HFFc6 (cell line): ENCODE measurements around the gene AKR7A2. TPM values are rescaled to one million over a fixed set of nuclear protein-coding genes. Genes with fewer than 3 reads are reported as not detected.
A peak's percentile ranks its signal among the peaks of the same experiment; 100 is the strongest.

Experiments
- DNase-seq: peaks from one replicate; pipeline ENCODE4 v3.0.0-alpha.2; 2018
- H3K27ac Mint-ChIP-seq: 2 replicates; pipeline ENCODE4 v1.8.0; 2020; ENCODE audit warnings: mild to moderate bottlenecking, mixed read lengths
- H3K27me3 Mint-ChIP-seq: 2 replicates; pipeline ENCODE4 v1.8.0; 2021; ENCODE audit warnings: mild to moderate bottlenecking, moderate library complexity, mixed read lengths; ENCODE audit not compliant: insufficient read depth
- H3K36me3 Mint-ChIP-seq: 2 replicates; pipeline ENCODE4 v1.8.0; 2021; ENCODE audit warnings: low read depth, mixed read lengths
- H3K4me1 Mint-ChIP-seq: 2 replicates; pipeline ENCODE4 v1.8.0; 2020; ENCODE audit warnings: low read depth, mixed read lengths
- H3K4me3 Mint-ChIP-seq: 2 replicates; pipeline ENCODE4 v1.8.0; 2020; ENCODE audit warnings: mild to moderate bottlenecking, moderate library complexity, mixed read lengths
- H3K9me3 Mint-ChIP-seq: 2 replicates; pipeline ENCODE4 v1.8.0; 2020; ENCODE audit warnings: mild to moderate bottlenecking, mixed read lengths
- total RNA-seq, 6 experiments: library from RNA; stranded (reverse); fragmentation: NEBNext Ultra II Directional; extraction: Animal tissue kit (Norgen Biotek cat#: 25700); gene quantifications; 2 replicates in 1 of 6; 3 replicates in 5 of 6; pipeline ENCODE4 v1.2.3, GENCODE V29; 2021
- TF ChIP-seq, protein P1 (sequence below): fragments of 200-600 bp; sonication (generic); IDR thresholded peaks from 2 replicates; pipeline ENCODE4 v1.5.0; 2021; ENCODE audit warnings: antibody characterized with exemption, mild to moderate bottlenecking

Gene AKR7A2
- total RNA-seq, 6 experiments from 2014 or later: 62.8 to 74.2 (median 69.4) TPM

DNA sequence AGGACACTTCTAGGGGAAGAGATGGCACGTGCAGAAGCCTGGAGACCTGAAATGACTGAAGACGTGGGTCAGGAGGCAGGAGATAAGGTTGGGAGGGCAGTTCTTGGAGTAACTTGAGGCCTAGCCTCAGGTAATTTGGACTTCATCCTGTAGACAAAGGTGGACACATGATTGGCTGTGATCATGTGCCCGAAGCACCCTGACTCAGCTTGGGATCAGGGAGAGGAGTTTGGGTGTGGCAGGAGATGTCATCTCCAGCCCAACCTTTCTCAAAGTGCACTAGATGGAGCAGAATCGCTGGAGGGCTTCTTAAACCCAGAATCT lies 1.7 kb upstream of the AKR7A2 start:
- H3K27ac Mint-ChIP-seq: peak overlapping the region; percentile 44
- peaks cover 57% of the 10 kb centered on the region for H3K4me1 Mint-ChIP-seq
- peaks cover 5% of the 10 kb centered on the region for H3K27me3 Mint-ChIP-seq
- DNase-seq: no peak
- TF ChIP-seq, protein P1, sequence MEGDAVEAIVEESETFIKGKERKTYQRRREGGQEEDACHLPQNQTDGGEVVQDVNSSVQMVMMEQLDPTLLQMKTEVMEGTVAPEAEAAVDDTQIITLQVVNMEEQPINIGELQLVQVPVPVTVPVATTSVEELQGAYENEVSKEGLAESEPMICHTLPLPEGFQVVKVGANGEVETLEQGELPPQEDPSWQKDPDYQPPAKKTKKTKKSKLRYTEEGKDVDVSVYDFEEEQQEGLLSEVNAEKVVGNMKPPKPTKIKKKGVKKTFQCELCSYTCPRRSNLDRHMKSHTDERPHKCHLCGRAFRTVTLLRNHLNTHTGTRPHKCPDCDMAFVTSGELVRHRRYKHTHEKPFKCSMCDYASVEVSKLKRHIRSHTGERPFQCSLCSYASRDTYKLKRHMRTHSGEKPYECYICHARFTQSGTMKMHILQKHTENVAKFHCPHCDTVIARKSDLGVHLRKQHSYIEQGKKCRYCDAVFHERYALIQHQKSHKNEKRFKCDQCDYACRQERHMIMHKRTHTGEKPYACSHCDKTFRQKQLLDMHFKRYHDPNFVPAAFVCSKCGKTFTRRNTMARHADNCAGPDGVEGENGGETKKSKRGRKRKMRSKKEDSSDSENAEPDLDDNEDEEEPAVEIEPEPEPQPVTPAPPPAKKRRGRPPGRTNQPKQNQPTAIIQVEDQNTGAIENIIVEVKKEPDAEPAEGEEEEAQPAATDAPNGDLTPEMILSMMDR: no peak
- H3K9me3 Mint-ChIP-seq: no peaks in the 10 kb centered on the region
- peak overlapping the region; percentile 81 for H3K4me3 Mint-ChIP-seq
- peaks cover 7% of the 10 kb centered on the region; the same call in 1 of the 2 replicates for H3K36me3 Mint-ChIP-seq

GRCh38 chr1:19312782-19313635 lies 1.1 kb upstream of the AKR7A2 start:
- peaks cover 57% of the 10 kb centered on the region for H3K4me1 Mint-ChIP-seq
- no peak for DNase-seq
- peak overlapping the region; percentile 44 for H3K27ac Mint-ChIP-seq
- peak overlapping the region; percentile 81 for H3K4me3 Mint-ChIP-seq
- TF ChIP-seq, protein P1: no peak
- H3K27me3 Mint-ChIP-seq: peaks cover 5% of the 10 kb centered on the region
- no peaks in the 10 kb centered on the region for H3K9me3 Mint-ChIP-seq
- 0 out of 2 replicates have a peak, but pooled peaks cover 4% of the 10 kb centered on the region for H3K36me3 Mint-ChIP-seq

- TF ChIP-seq, protein P1: no peak
- peak overlapping the region; percentile 91 for H3K4me3 Mint-ChIP-seq
- H3K36me3 Mint-ChIP-seq: peaks cover 11% of the 10 kb centered on the region; the same call in 1 of the 2 replicates
- H3K4me1 Mint-ChIP-seq: peaks cover 57% of the 10 kb centered on the region
- no peak for DNase-seq
- H3K27me3 Mint-ChIP-seq: peaks cover 5% of the 10 kb centered on the region
- peak overlapping the region; percentile 83 for H3K27ac Mint-ChIP-seq
- no peaks in the 10 kb centered on the region for H3K9me3 Mint-ChIP-seq
Measured at GRCh38 chr1:19311503-19311930, 427 bp downstream of the AKR7A2 start.

- H3K9me3 Mint-ChIP-seq: no peaks in the 10 kb centered on the region
- DNase-seq: peak; percentile 28
Measured at GRCh38 chr1:19310720-19311502, 1.0 kb downstream of the AKR7A2 start.

DNA sequence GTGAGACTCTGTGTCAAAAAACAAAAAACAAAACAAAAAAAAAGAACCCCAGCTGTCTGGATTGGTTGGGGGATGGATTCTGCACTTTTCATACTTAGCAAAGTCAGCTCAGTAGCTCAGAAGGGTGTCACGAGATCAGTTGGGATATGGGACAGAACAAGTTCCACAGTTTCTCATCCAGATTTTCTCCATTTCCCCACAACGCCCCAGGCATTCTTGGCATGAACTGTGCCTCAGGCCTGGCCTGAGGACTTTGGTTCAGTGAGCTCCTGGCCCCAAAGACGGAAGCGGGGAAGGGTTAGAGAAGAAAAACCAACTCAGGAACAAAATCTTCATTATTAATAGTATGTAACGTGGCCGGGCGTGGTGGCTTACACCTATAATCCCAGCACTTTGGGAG lies 1.9 kb downstream of the AKR7A2 start:
- Mint-ChIP-seq H3K27me3 (peaks cover 3% of the 10 kb centered on the region), H3K4me3 (peak overlapping the region; percentile 91; the same call in 1 of the 2 replicates), H3K27ac (peak overlapping the region; percentile 83), H3K36me3 (peaks cover 11% of the 10 kb centered on the region; the same call in 1 of the 2 replicates), H3K9me3 (no peaks in the 10 kb centered on the region), H3K4me1 (peaks cover 43% of the 10 kb centered on the region)
- TF ChIP-seq, protein P1: no peak
- DNase-seq: no peak

More at GRCh38 chr1:19310720-19311502, 1.0 kb downstream of the AKR7A2 start:
- Mint-ChIP-seq H3K27me3 (peaks cover 3% of the 10 kb centered on the region), H3K36me3 (peaks cover 11% of the 10 kb centered on the region; the same call in 1 of the 2 replicates), H3K4me1 (peaks cover 52% of the 10 kb centered on the region), H3K27ac (peak overlapping the region; percentile 83), H3K4me3 (peak overlapping the region; percentile 91)
- TF ChIP-seq, protein P1: no peak
